HEK293T (cell line): Measurements from ENCODE around the gene HLCS.

Experiments used
- CTCF ChIA-PET: fragments of 350-600 bp; formaldehyde crosslinking; extraction: SDS; loops from one replicate; lab custom pipeline; 2021; ENCODE audit warnings: antibody characterized with exemption, inconsistent platforms; lab: Yijun Ruan, JAX
- POLR2A ChIA-PET: fragments of 350-600 bp; formaldehyde crosslinking; extraction: SDS; loops from one replicate; lab custom pipeline; 2020; ENCODE audit warnings: antibody characterized with exemption, inconsistent platforms; lab: Yijun Ruan, JAX
- DNase-seq: peaks from one replicate; pipeline ENCODE4 v3.0.0; 2012; ENCODE audit warnings: mixed read lengths; ENCODE audit errors: extremely low spot score
- ARNT ChIP-seq: fragments of 450-650 bp; IDR thresholded peaks from 2 replicates; pipeline ENCODE4 v1.6.1; 2017; ENCODE audit warnings: mild to moderate bottlenecking
- BHLHE40 ChIP-seq: fragments of 450-650 bp; IDR thresholded peaks from 2 replicates; pipeline ENCODE4 v1.6.1; 2016; ENCODE audit warnings: mild to moderate bottlenecking, moderate library complexity, borderline replicate concordance
- CTBP1 ChIP-seq: fragments of 450-650 bp; IDR thresholded peaks from 2 replicates; pipeline ENCODE4 v1.6.1; 2016; ENCODE audit warnings: borderline replicate concordance
- ELF4 ChIP-seq: fragments of 450-650 bp; IDR thresholded peaks from 2 replicates; pipeline ENCODE4 v1.6.1; 2017; ENCODE audit warnings: antibody characterized with exemption
- FOXA1 ChIP-seq: fragments of 450-650 bp; IDR thresholded peaks from 2 replicates; pipeline ENCODE4 v1.6.1; 2016; ENCODE audit warnings: mild to moderate bottlenecking
- FOXK2 ChIP-seq: fragments of 450-650 bp; IDR thresholded peaks from 2 replicates; pipeline ENCODE4 v1.6.1; 2016; ENCODE audit warnings: mild to moderate bottlenecking
- FOXM1 ChIP-seq: fragments of 450-650 bp; IDR thresholded peaks from 2 replicates; pipeline ENCODE4 v1.6.1; 2017; ENCODE audit warnings: mild to moderate bottlenecking, borderline replicate concordance
- HDGF ChIP-seq: fragments of 450-650 bp; IDR thresholded peaks from 2 replicates; pipeline ENCODE4 v1.6.1; 2017; ENCODE audit warnings: antibody characterized with exemption, borderline replicate concordance
- L3MBTL2 ChIP-seq: fragments of 450-650 bp; conservative IDR thresholded peaks from 2 replicates; pipeline ENCODE4 v1.6.1; 2016; ENCODE audit warnings: mild to moderate bottlenecking
- LEF1 ChIP-seq: fragments of 450-650 bp; IDR thresholded peaks from 2 replicates; pipeline ENCODE4 v1.6.1; 2017; ENCODE audit warnings: mild to moderate bottlenecking, borderline replicate concordance
- NFRKB ChIP-seq: fragments of 450-650 bp; IDR thresholded peaks from 2 replicates; pipeline ENCODE4 v1.6.1; 2016; ENCODE audit warnings: mild to moderate bottlenecking, moderate library complexity
- SP1 ChIP-seq: fragments of 450-650 bp; IDR thresholded peaks from 2 replicates; pipeline ENCODE4 v1.6.1; 2017
- SUZ12 ChIP-seq: fragments of 450-650 bp; IDR thresholded peaks from 2 replicates; pipeline ENCODE4 v1.6.1; 2016; ENCODE audit warnings: mild to moderate bottlenecking
- TARDBP ChIP-seq: fragments of 450-650 bp; IDR thresholded peaks from 2 replicates; pipeline ENCODE4 v1.6.1; 2016
- ZNF384 ChIP-seq: fragments of 450-650 bp; IDR thresholded peaks from 2 replicates; pipeline ENCODE4 v1.6.1; 2016
- TF ChIP-seq, protein P1 (sequence below): fragments of 450-650 bp; IDR thresholded peaks from 2 replicates; pipeline ENCODE4 v1.6.1; 2016

The HLCS gene

DNA sequence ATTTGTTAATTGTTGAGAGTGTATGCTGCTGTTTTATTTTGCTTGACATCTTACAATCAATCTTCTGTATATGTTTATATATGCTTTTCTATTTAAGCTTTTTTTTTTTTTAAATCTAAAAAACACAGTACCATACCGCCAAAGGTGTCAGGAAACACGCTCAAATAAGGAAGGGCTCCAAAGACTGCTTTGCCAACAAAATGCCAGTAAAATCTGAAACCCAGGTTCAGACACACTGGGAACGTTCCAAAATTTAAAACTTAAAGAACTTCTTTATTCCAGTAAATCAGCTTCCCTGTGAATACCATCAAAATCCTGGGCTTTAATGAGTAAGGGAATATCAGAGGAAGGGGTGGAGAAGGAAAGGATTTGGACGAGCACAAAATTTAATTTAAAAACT lies 180.3 kb downstream of the HLCS start:
- CTCF ChIA-PET, result no interaction called here
- no peak for DNase-seq
- POLR2A ChIA-PET, result no interaction called here
- TF ChIP-seq SP1, result no peak
- TF ChIP-seq, protein P1, sequence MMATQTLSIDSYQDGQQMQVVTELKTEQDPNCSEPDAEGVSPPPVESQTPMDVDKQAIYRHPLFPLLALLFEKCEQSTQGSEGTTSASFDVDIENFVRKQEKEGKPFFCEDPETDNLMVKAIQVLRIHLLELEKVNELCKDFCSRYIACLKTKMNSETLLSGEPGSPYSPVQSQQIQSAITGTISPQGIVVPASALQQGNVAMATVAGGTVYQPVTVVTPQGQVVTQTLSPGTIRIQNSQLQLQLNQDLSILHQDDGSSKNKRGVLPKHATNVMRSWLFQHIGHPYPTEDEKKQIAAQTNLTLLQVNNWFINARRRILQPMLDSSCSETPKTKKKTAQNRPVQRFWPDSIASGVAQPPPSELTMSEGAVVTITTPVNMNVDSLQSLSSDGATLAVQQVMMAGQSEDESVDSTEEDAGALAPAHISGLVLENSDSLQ, result no peak
- TF ChIP-seq CTBP1, result no peak
- TF ChIP-seq FOXM1, result no peak
- TF ChIP-seq NFRKB, result no peak
- no peak for TF ChIP-seq ELF4
- no peak for TF ChIP-seq HDGF
- TF ChIP-seq FOXA1, result no peak
- TF ChIP-seq SUZ12, result no peak
- no peak for TF ChIP-seq L3MBTL2
- no peak for TF ChIP-seq BHLHE40
- no peak for TF ChIP-seq ZNF384
- TF ChIP-seq ARNT, result no peak
- no peak for TF ChIP-seq LEF1

DNA sequence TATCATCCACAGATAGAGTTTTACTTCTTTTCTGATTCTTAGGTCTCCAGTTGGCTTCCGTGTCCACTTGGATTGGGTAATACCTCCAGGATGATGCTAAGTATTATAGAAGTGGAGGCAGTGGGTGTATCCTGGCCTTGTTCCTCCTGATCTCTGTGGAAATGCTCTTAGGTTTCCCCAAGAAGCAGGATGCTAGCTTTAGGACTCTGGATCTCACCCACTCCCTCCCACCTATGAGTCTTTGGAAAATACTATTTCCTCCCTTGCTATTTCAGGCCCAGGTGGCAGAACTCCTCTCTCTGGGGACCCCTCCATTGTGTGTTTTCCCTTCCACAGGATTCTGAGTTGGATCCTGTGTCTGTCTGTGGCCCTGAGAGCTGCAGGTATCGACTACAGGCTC lies 180.9 kb downstream of the HLCS start:
- no peak for DNase-seq
- no peak for TF ChIP-seq FOXK2
- CTCF ChIA-PET, result interaction anchor here (0.6 kb wide), 1 partner anchor 138 kb away, joined by 3 read pairs; no protein-coding TSS in a partner anchor
- POLR2A ChIA-PET, result no interaction called here

DNA sequence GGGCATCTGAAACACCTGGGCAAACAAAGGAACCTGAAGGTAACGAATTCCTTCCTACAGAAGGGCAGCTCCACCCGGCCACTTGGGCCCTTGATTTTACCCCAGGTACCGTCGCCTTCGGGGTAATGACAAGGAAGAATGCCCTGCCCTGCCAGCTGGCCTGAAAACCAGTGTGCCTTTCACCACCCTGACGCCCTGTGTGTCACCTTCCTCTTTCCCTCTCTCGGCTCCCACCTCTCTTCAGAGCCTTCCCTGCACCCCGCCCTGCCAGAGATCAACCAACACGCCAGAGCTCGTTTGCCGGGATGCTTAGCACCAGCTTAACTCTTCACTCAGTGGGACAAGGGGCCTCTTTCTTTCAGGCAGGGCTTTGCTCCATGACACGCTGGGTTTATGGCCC lies 181.5 kb downstream of the HLCS start:
- CTCF ChIA-PET, result interaction anchor here (0.6 kb wide), 1 partner anchor 137 kb away, joined by 3 read pairs; no protein-coding TSS in a partner anchor

DNA sequence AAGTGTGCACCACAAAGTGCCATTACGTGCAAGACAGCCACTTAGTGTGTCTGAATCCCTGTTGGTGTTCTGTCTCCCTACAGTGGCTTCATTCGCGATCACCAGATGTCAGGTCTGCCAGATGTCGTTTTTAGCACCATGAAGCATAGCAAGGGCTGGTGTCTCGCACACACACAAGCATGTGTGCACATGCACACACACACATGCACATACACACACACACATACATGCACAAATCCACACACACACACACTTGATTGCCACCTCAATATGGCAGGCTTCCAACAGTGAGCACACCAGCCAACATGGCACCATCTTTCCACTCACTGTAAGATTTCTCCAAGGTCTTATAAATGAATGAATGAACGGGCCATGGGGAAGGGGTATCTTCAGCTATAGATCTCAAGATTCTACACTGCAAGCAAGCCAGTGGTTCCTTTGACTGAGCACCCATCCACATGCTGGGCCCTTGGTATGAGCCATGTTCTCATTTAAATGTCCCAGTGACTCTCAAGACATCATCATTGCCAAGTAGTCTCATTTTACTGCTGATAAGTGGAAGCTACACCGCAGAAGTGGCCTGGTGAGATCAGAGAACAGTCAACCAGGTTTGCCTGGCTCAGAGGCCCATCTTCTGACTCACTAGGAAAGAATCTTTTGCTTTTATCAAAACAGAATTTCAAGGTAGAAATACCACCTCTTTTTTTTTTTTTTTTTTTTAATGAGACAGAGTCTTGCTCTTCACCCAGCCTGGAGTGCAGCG lies 182.7 kb downstream of the HLCS start:
- no peak for DNase-seq
- CTCF ChIA-PET, result no interaction called here
- POLR2A ChIA-PET, result interaction anchor here (1.2 kb wide), 1 partner anchor 15 kb away, joined by 3 read pairs; no protein-coding TSS in a partner anchor
- TF ChIP-seq NFRKB (no peak), ZNF384 (no peak), FOXA1 (no peak)

More for the DNA sequence above, 181.5 kb downstream of the HLCS start:
- POLR2A ChIA-PET, result no interaction called here
- DNase-seq, result no peak
- TF ChIP-seq ELF4 (no peak), SP1 (no peak), FOXM1 (no peak), NFRKB (no peak), LEF1 (no peak), ZNF384 (no peak), ARNT (no peak), TARDBP (no peak), BHLHE40 (no peak), CTBP1 (no peak), FOXK2 (no peak), FOXA1 (no peak), L3MBTL2 (no peak), SUZ12 (no peak)
- TF ChIP-seq, protein P1, result no peak

DNA sequence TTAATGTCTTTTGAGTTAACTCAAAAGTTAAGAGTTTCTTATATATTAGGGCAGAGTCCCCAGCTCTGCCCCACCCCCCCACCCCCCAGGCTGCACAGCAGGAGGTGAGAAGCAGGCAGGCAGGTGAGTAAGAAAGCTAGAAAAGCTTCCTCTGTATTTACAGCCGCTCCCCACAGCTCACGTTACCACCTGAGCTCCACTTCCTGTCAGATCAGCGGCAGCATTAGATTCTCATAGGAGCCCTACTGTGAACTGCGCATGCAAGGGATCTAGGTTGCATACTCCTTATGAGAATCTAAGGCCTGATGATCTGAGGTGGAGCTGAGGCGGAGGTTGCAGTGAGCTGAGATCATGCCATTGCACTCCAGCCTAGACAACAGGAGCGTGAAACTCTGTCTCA lies 185.6 kb downstream of the HLCS start:
- CTCF ChIA-PET, result interaction anchor here (0.5 kb wide), 1 partner anchor 1301 kb away, joined by 5 read pairs; no protein-coding TSS in a partner anchor
- TF ChIP-seq FOXM1, result no peak
- no peak for TF ChIP-seq FOXK2
- no peak for TF ChIP-seq SUZ12
- TF ChIP-seq BHLHE40, result no peak
- no peak for TF ChIP-seq NFRKB
- no peak for TF ChIP-seq FOXA1
- TF ChIP-seq ARNT, result no peak
- TF ChIP-seq SP1, result no peak
- TF ChIP-seq CTBP1, result no peak
- no peak for TF ChIP-seq TARDBP
- no peak for TF ChIP-seq ELF4
- TF ChIP-seq LEF1, result no peak
- no peak for TF ChIP-seq HDGF
- no peak for TF ChIP-seq L3MBTL2
- TF ChIP-seq, protein P1, result no peak
- no peak for TF ChIP-seq ZNF384
- DNase-seq, result no peak
- POLR2A ChIA-PET, result no interaction called here

DNA sequence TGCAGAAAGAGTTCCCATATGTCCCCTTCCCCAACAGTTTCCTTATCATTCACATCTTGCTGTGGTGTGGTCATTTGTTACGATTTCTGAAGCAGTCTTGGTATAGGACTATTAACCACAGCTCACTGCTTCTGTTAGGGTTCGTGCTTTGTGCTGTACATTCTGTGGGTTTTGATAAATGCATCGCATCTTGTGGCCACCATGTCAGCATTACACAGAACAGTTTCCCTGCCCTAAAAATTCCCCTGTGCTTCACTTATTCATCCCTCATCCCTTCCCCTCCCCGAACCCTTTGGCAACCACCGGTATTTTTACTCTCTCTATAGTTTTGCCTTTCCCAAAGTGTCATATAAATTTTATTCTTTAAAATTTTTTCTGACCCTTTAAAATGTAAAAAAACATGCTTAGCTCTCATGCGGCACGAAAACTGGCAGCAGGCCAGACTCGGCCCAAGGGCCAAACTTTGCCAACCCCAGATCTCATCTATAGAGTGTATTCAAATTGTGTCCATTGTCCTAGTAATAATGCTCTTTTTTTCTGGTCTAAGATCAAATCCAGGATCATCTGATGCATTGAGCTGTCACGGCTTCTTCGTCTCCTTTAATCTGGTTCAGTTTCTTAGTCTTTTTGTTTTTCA lies 189.4 kb downstream of the HLCS start:
- CTCF ChIA-PET, result no interaction called here
- DNase-seq, result no peak
- TF ChIP-seq BHLHE40 (no peak), SUZ12 (no peak), ARNT (no peak), ZNF384 (no peak), FOXK2 (no peak), NFRKB (no peak), LEF1 (no peak)
- POLR2A ChIA-PET, result no interaction called here
